Measurements from ENCODE around the gene RAB30. TPM values are rescaled to one million over a fixed set of nuclear protein-coding genes. Genes with fewer than 3 reads are reported as not detected.
A peak's percentile ranks its signal among the peaks of the same experiment; 100 is the strongest.

The RAB30 gene, protein sequence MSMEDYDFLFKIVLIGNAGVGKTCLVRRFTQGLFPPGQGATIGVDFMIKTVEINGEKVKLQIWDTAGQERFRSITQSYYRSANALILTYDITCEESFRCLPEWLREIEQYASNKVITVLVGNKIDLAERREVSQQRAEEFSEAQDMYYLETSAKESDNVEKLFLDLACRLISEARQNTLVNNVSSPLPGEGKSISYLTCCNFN
- total RNA-seq = 21.0 TPM
- long read RNA-seq, transcript RAB30-205 (5 exons, 792 nt) = major isoform, 6 of 24 reads
- long read RNA-seq, partial matches to known transcripts = 2 of 24 reads
- long read RNA-seq, other reads (novel, unspliced or antisense) = 12 of 24 reads

GRCh38 chr11:83071567-83072349 is at the start of gene RAB30:
RAB30 (minus strand) TSS chr11:83071897; CDS start chr11:82997316, 74,581 bp downstream.
- DNase-seq (ENCODE audit: low spot score) = peak; percentile 97
- intact Hi-C loops (cut with DNase I) = loop anchor here (1.0 to 10.0 kb wide), 6 partner anchors 39 to 169 kb away; partner anchors contain the start of genes ANKRD42, DDIAS, PCF11 and PRCP

DNA sequence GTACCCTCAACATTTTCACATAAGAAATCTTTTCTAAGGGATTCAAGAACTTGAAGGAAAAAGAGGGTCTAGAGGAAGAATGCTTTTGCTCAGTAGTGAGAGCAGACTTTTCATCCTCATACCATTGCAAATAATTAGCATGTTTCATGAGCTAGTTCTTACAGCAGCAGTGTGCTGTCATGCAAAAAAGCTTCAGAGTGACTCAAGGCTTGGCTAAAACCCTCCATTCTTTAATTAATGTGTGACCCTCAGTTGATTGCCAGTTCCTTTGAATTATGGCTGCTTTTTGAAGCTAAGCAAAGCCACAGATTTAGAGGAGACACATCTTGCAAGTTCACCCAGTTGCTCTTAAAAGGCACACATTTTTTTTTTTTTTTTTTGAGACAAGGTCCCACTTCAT is 48.6 kb upstream of the RAB30 start:
- no peak for DNase-seq (ENCODE audit: low spot score)
- intact Hi-C loops (cut with DNase I) = no loop called here

DNA sequence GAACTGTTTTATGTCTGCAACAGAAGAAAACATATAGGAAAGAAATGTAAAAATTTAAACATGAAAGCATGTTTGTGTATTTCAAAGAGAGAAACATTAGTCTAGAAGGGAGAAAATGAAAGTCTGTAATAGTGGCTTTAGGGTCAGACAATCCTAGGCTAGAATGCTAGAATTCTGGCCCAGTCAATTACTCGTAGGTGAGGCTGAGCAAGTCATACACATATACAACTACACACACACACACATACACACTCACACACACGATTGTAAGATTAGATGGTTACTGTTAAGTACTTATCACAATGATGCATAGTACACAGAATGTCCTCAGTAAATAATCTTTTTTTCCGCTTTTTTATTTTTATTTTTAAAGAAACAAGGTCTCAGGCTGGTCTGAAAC is 47.5 kb upstream of the RAB30 start:
- intact Hi-C loops (cut with DNase I) = no loop called here
- no peak for DNase-seq (ENCODE audit: low spot score)

- DNase-seq (ENCODE audit: low spot score) = no peak
- intact Hi-C loops (cut with DNase I) = no loop called here
These were observed 47.1 kb upstream of the RAB30 start for GRCh38 chr11:83118814-83119213.

- intact Hi-C loops (cut with DNase I) = no loop called here
- no peak for DNase-seq (ENCODE audit: low spot score)
These were observed 44.4 kb upstream of the RAB30 start for GRCh38 chr11:83116015-83116641.

GRCh38 chr11:83115551-83115950 is 43.9 kb upstream of the RAB30 start:
- DNase-seq (ENCODE audit: low spot score) = no peak
- intact Hi-C loops (cut with DNase I) = no loop called here

- intact Hi-C loops (cut with DNase I) = no loop called here
These were observed 43.3 kb upstream of the RAB30 start for GRCh38 chr11:83115026-83115425.

DNA sequence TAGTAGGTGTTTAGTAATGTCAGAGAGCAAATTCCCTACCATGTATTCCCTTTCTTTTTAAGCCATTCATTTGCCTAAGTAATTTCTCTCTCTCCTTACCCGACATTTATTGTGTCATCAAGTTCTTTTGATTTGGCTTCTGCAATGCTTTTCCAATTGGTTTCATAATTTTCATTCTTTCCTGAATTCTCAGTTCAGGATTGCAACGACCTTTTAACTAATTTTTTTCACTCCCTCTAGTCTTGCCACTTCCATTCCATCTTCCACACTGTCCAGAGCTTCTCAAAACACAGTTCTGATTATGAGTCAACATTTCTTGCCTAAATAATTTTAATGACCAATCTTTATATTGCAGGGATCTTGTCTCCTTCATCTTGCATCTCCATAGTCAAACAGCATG is 41.2 kb upstream of the RAB30 start:
- intact Hi-C loops (cut with DNase I) = no loop called here
- no peak for DNase-seq (ENCODE audit: low spot score)

More at GRCh38 chr11:83115026-83115425, 43.3 kb upstream of the RAB30 start:
- no peak for DNase-seq (ENCODE audit: low spot score)

- intact Hi-C loops (cut with DNase I) = no loop called here
- DNase-seq (ENCODE audit: low spot score) = no peak
These were observed 33.5 kb upstream of the RAB30 start for GRCh38 chr11:83105168-83105567.

- intact Hi-C loops (cut with DNase I) = no loop called here
- DNase-seq (ENCODE audit: low spot score) = no peak
These were observed 31.1 kb upstream of the RAB30 start for GRCh38 chr11:83102834-83103233.

GRCh38 chr11:83097429-83098075 is 25.9 kb upstream of the RAB30 start:
- no peak for DNase-seq (ENCODE audit: low spot score)
- intact Hi-C loops (cut with DNase I) = no loop called here

DNA sequence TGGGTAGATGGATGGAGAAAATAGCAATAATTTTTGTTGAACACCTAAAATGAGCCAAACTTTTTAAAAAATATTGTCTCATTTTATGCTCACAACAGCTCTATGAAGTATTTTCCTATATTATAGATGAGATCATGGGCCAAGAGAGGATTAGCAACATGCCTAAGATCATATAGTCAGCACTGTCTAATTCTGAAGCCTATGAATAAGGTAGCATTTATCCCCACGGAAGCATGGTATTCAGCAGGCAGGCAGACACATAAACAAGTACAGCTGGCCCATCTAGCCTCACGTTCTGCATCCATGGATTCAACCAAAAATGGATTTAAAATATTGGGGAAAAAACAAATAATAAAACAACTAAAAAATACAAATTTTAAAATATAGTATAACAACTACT is 21.9 kb upstream of the RAB30 start:
- intact Hi-C loops (cut with DNase I) = no loop called here
- DNase-seq (ENCODE audit: low spot score) = no peak

DNA sequence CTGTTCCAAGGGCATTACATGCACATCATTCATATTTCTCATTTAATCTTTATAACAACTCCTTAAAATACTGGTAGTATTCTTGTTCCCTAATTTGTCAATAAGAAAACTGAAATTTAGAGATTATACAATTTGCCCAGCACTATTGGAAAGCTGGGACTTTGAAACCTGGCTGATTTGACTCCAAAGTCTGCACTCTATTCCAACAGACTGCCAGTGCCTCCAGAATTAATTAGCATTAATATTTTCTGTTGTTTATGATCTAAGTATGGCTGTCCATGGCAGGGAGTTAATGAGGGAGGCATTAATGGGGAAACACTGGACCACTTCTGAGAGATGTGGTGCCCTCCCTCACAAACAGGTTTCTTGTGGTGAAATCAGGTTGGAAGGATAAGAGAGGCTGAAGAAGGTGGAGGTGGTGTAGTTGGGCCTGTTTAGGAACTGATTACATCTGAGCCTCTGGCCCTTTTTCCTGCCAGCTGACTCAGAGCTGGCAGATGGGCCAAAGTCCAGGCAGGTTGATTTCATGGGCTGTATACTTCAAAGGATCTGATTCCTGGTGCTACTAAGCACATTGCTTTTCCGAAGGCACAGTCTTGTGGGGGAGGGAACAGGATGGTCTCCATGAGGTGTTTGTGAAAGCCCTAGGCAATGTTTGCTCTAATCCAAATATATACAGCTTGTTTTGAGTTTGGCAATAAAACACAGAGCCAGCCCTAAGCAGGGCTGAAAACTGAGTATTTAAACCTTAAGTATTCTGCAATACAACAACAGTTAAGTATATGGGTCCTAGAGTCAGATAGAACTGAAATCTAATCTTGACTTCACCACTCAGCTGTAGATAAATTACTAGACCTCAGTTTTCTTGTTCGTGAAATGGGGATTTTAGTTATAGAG is 21.0 kb upstream of the RAB30 start:
- intact Hi-C loops (cut with DNase I) = no loop called here
- DNase-seq (ENCODE audit: low spot score) = no peak

GRCh38 chr11:83088965-83089364 is 17.3 kb upstream of the RAB30 start:
- intact Hi-C loops (cut with DNase I) = no loop called here
- DNase-seq (ENCODE audit: low spot score) = no peak

- no peak for DNase-seq (ENCODE audit: low spot score)
- intact Hi-C loops (cut with DNase I) = no loop called here
These were observed 15.3 kb upstream of the RAB30 start for GRCh38 chr11:83087035-83087434.

DNA sequence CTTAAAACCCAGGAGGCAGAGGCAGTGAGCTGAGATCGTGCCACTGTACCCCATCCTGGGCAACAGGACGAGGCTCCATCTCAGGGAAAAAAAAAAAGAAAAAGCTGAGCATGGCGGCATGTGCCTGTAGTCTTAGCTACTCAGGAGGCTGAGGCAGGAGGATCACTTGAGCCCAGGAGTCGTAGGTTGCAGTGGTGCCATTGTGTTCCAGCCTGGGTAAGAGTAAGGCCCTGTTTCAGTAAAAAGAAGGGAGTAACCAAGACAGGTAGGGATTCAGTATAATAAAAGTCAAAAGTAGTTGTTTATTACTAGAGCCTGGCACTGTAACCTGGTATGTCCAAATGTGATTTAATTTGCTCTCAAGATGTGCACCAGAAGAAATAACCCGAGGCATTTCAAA is 8.1 kb upstream of the RAB30 start:
- no peak for DNase-seq (ENCODE audit: low spot score)
- intact Hi-C loops (cut with DNase I) = loop anchor here (10.0 kb wide), 1 partner anchor 115 kb away; the partner anchor contains the start of gene ANKRD42

DNA sequence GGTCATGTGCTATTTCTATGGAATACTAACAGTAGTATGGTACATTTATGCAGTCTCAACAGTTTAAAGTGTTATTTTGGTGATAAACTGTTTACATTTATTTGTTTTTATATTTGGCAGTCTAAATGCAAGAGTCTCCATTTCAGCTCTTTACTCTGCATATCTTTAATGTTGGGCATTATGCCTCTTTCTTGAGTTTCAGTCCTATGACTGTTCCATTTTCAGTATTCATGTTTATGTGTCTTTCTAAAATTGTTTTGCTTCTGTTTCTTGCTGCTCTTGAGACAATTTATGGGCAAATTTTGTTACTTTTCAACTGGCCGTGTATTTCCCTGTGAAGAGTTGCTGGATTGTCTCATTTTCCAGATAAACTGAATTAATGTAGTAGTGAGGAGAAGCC is 6.6 kb upstream of the RAB30 start:
- intact Hi-C loops (cut with DNase I) = loop anchor here (10.0 kb wide), 1 partner anchor 117 kb away; the partner anchor contains the start of gene ANKRD42
- DNase-seq (ENCODE audit: low spot score) = no peak

GRCh38 chr11:83073884-83074283 is 2.2 kb upstream of the RAB30 start:
- intact Hi-C loops (cut with DNase I) = loop anchor here (2.0 to 10.0 kb wide), 5 partner anchors 42 to 172 kb away; partner anchors contain the start of genes ANKRD42, DDIAS and PRCP
- DNase-seq (ENCODE audit: low spot score) = no peak

DNA sequence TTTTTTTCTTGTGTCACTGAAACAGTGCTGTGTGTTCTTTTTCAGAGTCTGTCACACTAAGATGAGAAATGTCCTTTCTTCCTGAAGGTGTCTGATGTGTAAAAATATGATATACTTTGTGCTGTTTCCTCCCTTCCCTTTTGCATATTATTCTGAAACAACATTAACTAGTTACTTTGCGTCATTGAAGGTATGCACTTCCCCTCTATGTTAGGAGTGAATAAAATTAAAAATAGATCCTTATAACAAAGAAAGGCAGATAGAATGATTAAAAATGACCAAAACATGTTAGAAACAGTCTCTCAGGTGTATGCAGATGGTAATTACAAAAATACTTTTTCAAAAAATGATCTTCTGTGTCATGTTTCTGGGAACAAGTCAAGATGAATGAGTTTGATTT is 1.6 kb upstream of the RAB30 start:
- intact Hi-C loops (cut with DNase I) = loop anchor here (2.0 to 10.0 kb wide), 5 partner anchors 41 to 171 kb away; partner anchors contain the start of genes ANKRD42, DDIAS and PRCP
- no peak for DNase-seq (ENCODE audit: low spot score)

Data from cardiac septum (tissue), 1 donor.